HL-60 (cell line): ENCODE data around the gene CDKL4.

Experiments
- GABPA ChIP-seq: IDR thresholded peaks from 2 replicates; pipeline ENCODE4 v1.6.1; 2012; ENCODE audit warnings: low read depth
- POLR2AphosphoS5 ChIP-seq: IDR thresholded peaks from 2 replicates; pipeline ENCODE4 v1.6.1; 2012; ENCODE audit warnings: low read depth
- SPI1 ChIP-seq: IDR thresholded peaks from 2 replicates; pipeline ENCODE4 v1.6.1; 2012; ENCODE audit warnings: low read depth, mild to moderate bottlenecking, borderline replicate concordance
- TF ChIP-seq, protein P1 (sequence below): IDR thresholded peaks from one replicate; pipeline ENCODE4 v1.5.1; 2011; ENCODE audit warnings: low read length, control low read depth, inconsistent platforms; ENCODE audit not compliant: insufficient read depth
- TF ChIP-seq, protein P2 (sequence below): IDR thresholded peaks from 2 replicates; pipeline ENCODE4 v1.6.1; 2012; ENCODE audit warnings: low read depth; ENCODE audit not compliant: insufficient replicate concordance

DNA sequence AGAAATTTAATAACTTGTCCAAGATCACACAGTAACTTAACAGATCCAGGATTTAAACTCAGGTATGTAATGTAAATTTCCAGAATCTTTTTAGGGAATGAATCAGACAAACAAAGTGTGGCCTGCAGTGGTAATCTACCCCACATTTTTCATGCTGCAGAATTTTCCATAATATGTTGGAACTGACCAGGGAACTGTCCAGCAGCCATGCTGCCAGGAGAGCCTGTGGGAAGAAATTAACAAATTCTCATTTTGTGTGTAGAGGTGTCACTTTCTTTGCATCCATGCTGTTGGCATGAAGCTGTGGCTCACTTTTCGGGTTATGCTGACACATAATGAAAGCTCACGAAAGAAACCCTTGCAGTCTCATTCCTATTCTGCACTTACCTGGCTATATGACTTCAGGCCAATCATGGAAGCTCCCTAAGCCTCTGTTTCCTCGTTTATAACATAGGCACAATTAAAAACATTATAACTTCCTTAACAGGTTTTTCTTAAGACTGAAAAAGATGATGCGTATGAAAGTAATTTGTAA, 54.7 kb downstream of the CDKL4 start:
- TF ChIP-seq, protein P1, sequence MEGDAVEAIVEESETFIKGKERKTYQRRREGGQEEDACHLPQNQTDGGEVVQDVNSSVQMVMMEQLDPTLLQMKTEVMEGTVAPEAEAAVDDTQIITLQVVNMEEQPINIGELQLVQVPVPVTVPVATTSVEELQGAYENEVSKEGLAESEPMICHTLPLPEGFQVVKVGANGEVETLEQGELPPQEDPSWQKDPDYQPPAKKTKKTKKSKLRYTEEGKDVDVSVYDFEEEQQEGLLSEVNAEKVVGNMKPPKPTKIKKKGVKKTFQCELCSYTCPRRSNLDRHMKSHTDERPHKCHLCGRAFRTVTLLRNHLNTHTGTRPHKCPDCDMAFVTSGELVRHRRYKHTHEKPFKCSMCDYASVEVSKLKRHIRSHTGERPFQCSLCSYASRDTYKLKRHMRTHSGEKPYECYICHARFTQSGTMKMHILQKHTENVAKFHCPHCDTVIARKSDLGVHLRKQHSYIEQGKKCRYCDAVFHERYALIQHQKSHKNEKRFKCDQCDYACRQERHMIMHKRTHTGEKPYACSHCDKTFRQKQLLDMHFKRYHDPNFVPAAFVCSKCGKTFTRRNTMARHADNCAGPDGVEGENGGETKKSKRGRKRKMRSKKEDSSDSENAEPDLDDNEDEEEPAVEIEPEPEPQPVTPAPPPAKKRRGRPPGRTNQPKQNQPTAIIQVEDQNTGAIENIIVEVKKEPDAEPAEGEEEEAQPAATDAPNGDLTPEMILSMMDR, result no peak
- TF ChIP-seq POLR2AphosphoS5, result no peak
- no peak for TF ChIP-seq GABPA
- TF ChIP-seq, protein P2, sequence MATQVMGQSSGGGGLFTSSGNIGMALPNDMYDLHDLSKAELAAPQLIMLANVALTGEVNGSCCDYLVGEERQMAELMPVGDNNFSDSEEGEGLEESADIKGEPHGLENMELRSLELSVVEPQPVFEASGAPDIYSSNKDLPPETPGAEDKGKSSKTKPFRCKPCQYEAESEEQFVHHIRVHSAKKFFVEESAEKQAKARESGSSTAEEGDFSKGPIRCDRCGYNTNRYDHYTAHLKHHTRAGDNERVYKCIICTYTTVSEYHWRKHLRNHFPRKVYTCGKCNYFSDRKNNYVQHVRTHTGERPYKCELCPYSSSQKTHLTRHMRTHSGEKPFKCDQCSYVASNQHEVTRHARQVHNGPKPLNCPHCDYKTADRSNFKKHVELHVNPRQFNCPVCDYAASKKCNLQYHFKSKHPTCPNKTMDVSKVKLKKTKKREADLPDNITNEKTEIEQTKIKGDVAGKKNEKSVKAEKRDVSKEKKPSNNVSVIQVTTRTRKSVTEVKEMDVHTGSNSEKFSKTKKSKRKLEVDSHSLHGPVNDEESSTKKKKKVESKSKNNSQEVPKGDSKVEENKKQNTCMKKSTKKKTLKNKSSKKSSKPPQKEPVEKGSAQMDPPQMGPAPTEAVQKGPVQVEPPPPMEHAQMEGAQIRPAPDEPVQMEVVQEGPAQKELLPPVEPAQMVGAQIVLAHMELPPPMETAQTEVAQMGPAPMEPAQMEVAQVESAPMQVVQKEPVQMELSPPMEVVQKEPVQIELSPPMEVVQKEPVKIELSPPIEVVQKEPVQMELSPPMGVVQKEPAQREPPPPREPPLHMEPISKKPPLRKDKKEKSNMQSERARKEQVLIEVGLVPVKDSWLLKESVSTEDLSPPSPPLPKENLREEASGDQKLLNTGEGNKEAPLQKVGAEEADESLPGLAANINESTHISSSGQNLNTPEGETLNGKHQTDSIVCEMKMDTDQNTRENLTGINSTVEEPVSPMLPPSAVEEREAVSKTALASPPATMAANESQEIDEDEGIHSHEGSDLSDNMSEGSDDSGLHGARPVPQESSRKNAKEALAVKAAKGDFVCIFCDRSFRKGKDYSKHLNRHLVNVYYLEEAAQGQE, result peak; percentile 72
- no peak for TF ChIP-seq SPI1
